HepG2 (cell line): ENCODE results near the gene CHPF. TPM values are rescaled to one million over a fixed set of nuclear protein-coding genes. Genes with fewer than 3 reads are reported as not detected.
A peak's percentile ranks its signal among the peaks of the same experiment; 100 is the strongest.

Source experiments
- ETV5 ChIP-seq: IDR thresholded peaks from 2 replicates; pipeline ENCODE4 v1.6.1; 2018; ENCODE audit warnings: missing biosample characterization, missing genetic modification reagents, inconsistent platforms, borderline replicate concordance
- FOSL1 ChIP-seq: sonication (generic); formaldehyde crosslinking; IDR thresholded peaks from 2 replicates; pipeline ENCODE4 v1.9.0; 2021; ENCODE audit warnings: missing genetic modification reagents, borderline replicate concordance
- FOSL2 ChIP-seq: sonication (generic); formaldehyde crosslinking; IDR thresholded peaks from 2 replicates; pipeline ENCODE4 v1.4.0; 2020; ENCODE audit warnings: missing genetic modification reagents
- IKZF4 ChIP-seq: sonication (generic); formaldehyde crosslinking; IDR thresholded peaks from 2 replicates; pipeline ENCODE4 v1.5.1; 2020; ENCODE audit warnings: borderline replicate concordance, mild to moderate bottlenecking, low read depth, missing genetic modification reagents; ENCODE audit errors: not compliant biosample characterization
- PITX1 ChIP-seq: sonication (generic); formaldehyde crosslinking; IDR thresholded peaks from 2 replicates; pipeline ENCODE4 v1.5.1; 2020; ENCODE audit warnings: mild to moderate bottlenecking, missing genetic modification reagents
- RFXAP ChIP-seq: sonication (generic); formaldehyde crosslinking; IDR thresholded peaks from 2 replicates; pipeline ENCODE4 v1.4.0; 2020; ENCODE audit warnings: missing genetic modification reagents, borderline replicate concordance
- SRSF9 ChIP-seq: fragments of 200-400 bp; formaldehyde crosslinking; IDR thresholded peaks from 2 replicates; pipeline ENCODE4 v1.6.1; 2018; ENCODE audit warnings: borderline replicate concordance, mild to moderate bottlenecking, low read depth, low read length; ENCODE audit not compliant: insufficient read depth, poor library complexity, severe bottlenecking
- ZBED4 ChIP-seq: sonication (generic); formaldehyde crosslinking; IDR thresholded peaks from 2 replicates; pipeline ENCODE4 v1.4.0; 2020; ENCODE audit warnings: missing genetic modification reagents, borderline replicate concordance
- ZC3H13 ChIP-seq: sonication (generic); formaldehyde crosslinking; IDR thresholded peaks from 2 replicates; pipeline ENCODE4 v1.8.1; 2023; ENCODE audit warnings: mild to moderate bottlenecking, missing genetic modification reagents, moderate library complexity
- ZNF800 ChIP-seq: sonication (generic); formaldehyde crosslinking; IDR thresholded peaks from 2 replicates; pipeline ENCODE4 v1.4.0; 2020; ENCODE audit warnings: missing genetic modification reagents
- ZSCAN31 ChIP-seq: sonication (generic); formaldehyde crosslinking; IDR thresholded peaks from 2 replicates; pipeline ENCODE4 v1.5.0; 2020; ENCODE audit warnings: low read depth, mild to moderate bottlenecking, missing genetic modification reagents
- ZZZ3 ChIP-seq: sonication (generic); formaldehyde crosslinking; IDR thresholded peaks from 2 replicates; pipeline ENCODE4 v1.4.0; 2020; ENCODE audit warnings: missing genetic modification reagents, mild to moderate bottlenecking, borderline replicate concordance
- polyA plus RNA-seq, 8 experiments: library from polyadenylated mRNA; depleted of rRNA in 3 of 8; stranded (reverse) in 7 of 8; unstranded in 1 of 8; fragments of >200 nt; fragmentation: Illumina TruSeq in 4 of 8; extraction: Trizol in 4 of 8; gene quantifications; 2 replicates each; pipeline versions ENCODE4 v1.2.1 to v1.2.3, GENCODE V29; 2011 to 2016; ENCODE audit warnings: low read depth in 4 of 8, missing spikeins in 1 of 8, mixed read lengths in 1 of 8; ENCODE audit not compliant: insufficient read depth in 1 of 8
- total RNA-seq, 5 experiments: library from RNA; depleted of rRNA; stranded (reverse); fragments of >200 nt; fragmentation: Illumina TruSeq; extraction: Trizol; gene quantifications; 2 replicates each; pipeline ENCODE4 v1.2.3, GENCODE V29; 2016; ENCODE audit warnings: low read depth in 1 of 5
- TF ChIP-seq, protein P1 (sequence below): sonication (generic); IDR thresholded peaks from 2 replicates; pipeline ENCODE4 v1.6.1; 2016; ENCODE audit warnings: low read depth, borderline replicate concordance
- TF ChIP-seq, protein P2 (sequence below), 2 experiments: sonication (generic) in 1 of 2; formaldehyde crosslinking in 1 of 2; IDR thresholded peaks; 2 replicates each; pipeline versions ENCODE4 v1.4.0 to v1.6.1; 2018 to 2020; ENCODE audit warnings: missing genetic modification reagents in 2 of 2, borderline replicate concordance in 1 of 2, low read depth in 1 of 2, mild to moderate bottlenecking in 1 of 2, missing biosample characterization in 1 of 2
- TF ChIP-seq, protein P3 (sequence below): IDR thresholded peaks from 2 replicates; pipeline ENCODE4 v1.6.1; 2012; ENCODE audit warnings: low read depth, low read length, improper control_type of control experiment

The CHPF gene
- total and polyA plus RNA-seq, 2 of the 13 experiments (the other 11 are each of a cell fraction or from before 2014, with no cell fraction given): 79.6 to 111 TPM

DNA sequence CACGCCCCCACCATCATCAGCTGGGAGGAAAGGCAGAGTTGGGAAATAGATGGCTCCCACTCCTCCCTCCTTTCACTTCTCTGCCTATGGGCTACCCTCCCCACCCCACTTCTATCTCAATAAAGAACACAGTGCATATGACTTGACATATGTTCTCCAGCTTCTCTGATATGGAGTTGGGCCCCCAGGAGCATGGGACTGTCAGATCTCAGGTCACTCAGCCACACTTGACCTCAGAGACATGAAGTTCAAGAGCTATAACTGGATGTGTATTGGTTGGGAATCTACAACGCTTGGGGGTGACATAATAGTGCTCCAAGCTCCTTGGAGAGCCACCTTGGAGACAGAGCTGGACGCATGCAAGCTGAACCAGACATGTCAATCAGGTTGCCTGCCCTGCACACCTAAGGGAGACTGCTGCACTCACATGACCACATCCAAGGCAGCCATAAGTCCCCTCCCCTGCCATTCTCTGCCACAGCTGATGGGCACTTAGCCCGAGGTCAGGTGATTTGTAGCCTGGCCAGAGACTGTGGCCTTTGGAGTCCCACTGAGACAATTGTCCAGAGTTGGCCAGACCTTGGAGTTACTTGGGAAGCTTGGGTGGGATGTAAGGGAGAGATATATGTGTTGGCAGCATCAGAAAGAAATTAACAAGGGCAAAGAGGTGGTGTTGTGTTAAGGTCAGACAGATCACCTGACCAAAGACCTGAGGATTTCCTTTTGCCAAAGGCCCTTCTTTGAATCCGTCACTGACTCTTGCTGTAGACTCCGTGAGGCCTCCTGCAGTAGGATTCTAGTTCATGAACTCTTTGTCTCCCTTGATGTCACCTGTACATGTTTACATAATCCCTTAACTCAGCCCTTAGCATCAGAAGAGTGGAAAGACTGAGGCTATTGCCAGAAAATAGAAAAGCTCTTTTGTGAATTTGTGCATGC lies 32.2 kb upstream of the CHPF start (continued):
- TF ChIP-seq ZBED4 (CRISPR knock-in tag): peak; percentile 42; the same call in 1 of the 2 replicates
- TF ChIP-seq, protein P1, sequence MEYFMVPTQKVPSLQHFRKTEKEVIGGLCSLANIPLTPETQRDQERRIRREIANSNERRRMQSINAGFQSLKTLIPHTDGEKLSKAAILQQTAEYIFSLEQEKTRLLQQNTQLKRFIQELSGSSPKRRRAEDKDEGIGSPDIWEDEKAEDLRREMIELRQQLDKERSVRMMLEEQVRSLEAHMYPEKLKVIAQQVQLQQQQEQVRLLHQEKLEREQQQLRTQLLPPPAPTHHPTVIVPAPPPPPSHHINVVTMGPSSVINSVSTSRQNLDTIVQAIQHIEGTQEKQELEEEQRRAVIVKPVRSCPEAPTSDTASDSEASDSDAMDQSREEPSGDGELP: peak; percentile 46; the same call in 1 of the 2 replicates
- TF ChIP-seq FOSL1: no peak
- TF ChIP-seq, protein P2, sequence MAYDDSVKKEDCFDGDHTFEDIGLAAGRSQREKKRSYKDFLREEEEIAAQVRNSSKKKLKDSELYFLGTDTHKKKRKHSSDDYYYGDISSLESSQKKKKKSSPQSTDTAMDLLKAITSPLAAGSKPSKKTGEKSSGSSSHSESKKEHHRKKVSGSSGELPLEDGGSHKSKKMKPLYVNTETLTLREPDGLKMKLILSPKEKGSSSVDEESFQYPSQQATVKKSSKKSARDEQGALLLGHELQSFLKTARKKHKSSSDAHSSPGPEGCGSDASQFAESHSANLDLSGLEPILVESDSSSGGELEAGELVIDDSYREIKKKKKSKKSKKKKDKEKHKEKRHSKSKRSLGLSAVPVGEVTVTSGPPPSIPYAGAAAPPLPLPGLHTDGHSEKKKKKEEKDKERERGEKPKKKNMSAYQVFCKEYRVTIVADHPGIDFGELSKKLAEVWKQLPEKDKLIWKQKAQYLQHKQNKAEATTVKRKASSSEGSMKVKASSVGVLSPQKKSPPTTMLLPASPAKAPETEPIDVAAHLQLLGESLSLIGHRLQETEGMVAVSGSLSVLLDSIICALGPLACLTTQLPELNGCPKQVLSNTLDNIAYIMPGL (CRISPR knock-in tag; IDR thresholded peaks at IDR 0.05; ENCODE audit: borderline replicate concordance in 1 of 2, low read depth in 1 of 2): no peak
- TF ChIP-seq ZNF800 (CRISPR knock-in tag): 0 out of 2 replicates have a peak, but pooled peaks have one; percentile 15
- no peak for TF ChIP-seq ZC3H13 (CRISPR knock-in tag)
- TF ChIP-seq SRSF9: no peak
- TF ChIP-seq PITX1: no peak
- TF ChIP-seq FOSL2 (CRISPR knock-in tag): 0 out of 2 replicates have a peak, but pooled peaks have one; percentile 1
- TF ChIP-seq ETV5: peak; percentile 21; the same call in 1 of the 2 replicates
- no peak for TF ChIP-seq IKZF4
- TF ChIP-seq, protein P3, sequence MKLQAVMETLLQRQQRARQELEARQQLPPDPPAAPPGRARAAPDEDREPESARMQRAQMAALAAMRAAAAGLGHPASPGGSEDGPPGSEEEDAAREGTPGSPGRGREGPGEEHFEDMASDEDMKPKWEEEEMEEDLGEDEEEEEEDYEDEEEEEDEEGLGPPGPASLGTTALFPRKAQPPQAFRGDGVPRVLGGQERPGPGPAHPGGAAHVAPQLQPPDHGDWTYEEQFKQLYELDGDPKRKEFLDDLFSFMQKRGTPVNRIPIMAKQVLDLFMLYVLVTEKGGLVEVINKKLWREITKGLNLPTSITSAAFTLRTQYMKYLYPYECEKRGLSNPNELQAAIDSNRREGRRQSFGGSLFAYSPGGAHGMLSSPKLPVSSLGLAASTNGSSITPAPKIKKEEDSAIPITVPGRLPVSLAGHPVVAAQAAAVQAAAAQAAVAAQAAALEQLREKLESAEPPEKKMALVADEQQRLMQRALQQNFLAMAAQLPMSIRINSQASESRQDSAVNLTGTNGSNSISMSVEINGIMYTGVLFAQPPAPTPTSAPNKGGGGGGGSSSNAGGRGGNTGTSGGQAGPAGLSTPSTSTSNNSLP: no peak
- 0 out of 2 replicates have a peak, but pooled peaks have one; percentile 34 for TF ChIP-seq RFXAP (CRISPR knock-in tag)
- TF ChIP-seq ZSCAN31 (CRISPR knock-in tag): no peak
- no peak for TF ChIP-seq ZZZ3 (CRISPR knock-in tag)
